HepG2 (cell line): ENCODE data around the gene DDC. TPM values are rescaled to one million over a fixed set of nuclear protein-coding genes. Genes with fewer than 3 reads are reported as not detected.

Experiments used
- FOXA1 ChIP-seq, 2 experiments: fragments of 450-650 bp in 1 of 2; sonication (generic) in 1 of 2; formaldehyde crosslinking in 1 of 2; IDR thresholded peaks; 2 replicates each; pipeline versions ENCODE4 v1.4.0 to v1.6.1; 2016 to 2020; ENCODE audit warnings: missing genetic modification reagents in 1 of 2
- FOXA3 ChIP-seq: IDR thresholded peaks from 2 replicates; pipeline ENCODE4 v1.6.1; 2016; ENCODE audit warnings: missing genetic modification reagents, missing compliant biosample characterization
- FOXP1 ChIP-seq, 2 experiments: fragments of 450-650 bp in 1 of 2; IDR thresholded peaks; 2 replicates each; pipeline ENCODE4 v1.6.1; 2017 to 2018; ENCODE audit warnings: antibody characterized with exemption in 1 of 2
- HDAC2 ChIP-seq: sonication (generic); formaldehyde crosslinking; IDR thresholded peaks from 2 replicates; pipeline ENCODE4 v1.4.0; 2020; ENCODE audit warnings: missing genetic modification reagents
- KDM5B ChIP-seq: sonication (generic); formaldehyde crosslinking; IDR thresholded peaks from 2 replicates; pipeline ENCODE4 v1.4.0; 2020; ENCODE audit warnings: missing genetic modification reagents, mild to moderate bottlenecking, borderline replicate concordance
- MED1 ChIP-seq: sonication (generic); formaldehyde crosslinking; IDR thresholded peaks from 2 replicates; pipeline ENCODE4 v1.4.0; 2020; ENCODE audit warnings: missing genetic modification reagents
- MEIS2 ChIP-seq: sonication (generic); formaldehyde crosslinking; IDR thresholded peaks from 2 replicates; pipeline ENCODE4 v1.9.0; 2021; ENCODE audit warnings: mild to moderate bottlenecking, missing genetic modification reagents
- MIER3 ChIP-seq: IDR thresholded peaks from 2 replicates; pipeline ENCODE4 v1.6.1; 2016; ENCODE audit warnings: missing compliant biosample characterization, borderline replicate concordance
- MTF1 ChIP-seq: sonication (generic); formaldehyde crosslinking; IDR thresholded peaks from 2 replicates; pipeline ENCODE4 v1.5.0; 2020; ENCODE audit warnings: missing genetic modification reagents
- POGZ ChIP-seq: sonication (generic); formaldehyde crosslinking; IDR thresholded peaks from 2 replicates; pipeline ENCODE4 v1.4.0; 2020; ENCODE audit warnings: mild to moderate bottlenecking, missing genetic modification reagents
- SIN3A ChIP-seq: IDR thresholded peaks from 2 replicates; pipeline ENCODE4 v1.6.1; 2011; ENCODE audit warnings: low read depth, mild to moderate bottlenecking, control low read depth, low read length, borderline replicate concordance
- ZBTB1 ChIP-seq: sonication (generic); formaldehyde crosslinking; IDR thresholded peaks from 2 replicates; pipeline ENCODE4 v1.4.0; 2020; ENCODE audit warnings: missing genetic modification reagents, borderline replicate concordance
- ZNF143 ChIP-seq: sonication (generic); formaldehyde crosslinking; IDR thresholded peaks from 2 replicates; pipeline ENCODE4 v1.4.0; 2020; ENCODE audit warnings: missing genetic modification reagents
- ZNF614 ChIP-seq: IDR thresholded peaks from 2 replicates; pipeline ENCODE4 v1.6.1; 2018; ENCODE audit warnings: missing biosample characterization, missing genetic modification reagents, inconsistent platforms, borderline replicate concordance
- ZNF788 ChIP-seq: sonication (generic); formaldehyde crosslinking; IDR thresholded peaks from 2 replicates; pipeline ENCODE4 v1.5.0; 2020; ENCODE audit warnings: mild to moderate bottlenecking, missing genetic modification reagents, borderline replicate concordance
- polyA plus RNA-seq, 8 experiments: library from polyadenylated mRNA; depleted of rRNA in 3 of 8; stranded (reverse) in 7 of 8; unstranded in 1 of 8; fragments of >200 nt; fragmentation: Illumina TruSeq in 4 of 8; extraction: Trizol in 4 of 8; gene quantifications; 2 replicates each; pipeline versions ENCODE4 v1.2.1 to v1.2.3, GENCODE V29; 2011 to 2016; ENCODE audit warnings: low read depth in 4 of 8, missing spikeins in 1 of 8, mixed read lengths in 1 of 8; ENCODE audit not compliant: insufficient read depth in 1 of 8
- total RNA-seq, 5 experiments: library from RNA; depleted of rRNA; stranded (reverse); fragments of >200 nt; fragmentation: Illumina TruSeq; extraction: Trizol; gene quantifications; 2 replicates each; pipeline ENCODE4 v1.2.3, GENCODE V29; 2016; ENCODE audit warnings: low read depth in 1 of 5
- TF ChIP-seq, protein P1 (sequence below), 2 experiments: IDR thresholded peaks; 2 replicates each; pipeline ENCODE4 v1.6.1; 2011 to 2012; ENCODE audit warnings: low read length in 2 of 2, borderline replicate concordance in 1 of 2, low read depth in 1 of 2, mild to moderate bottlenecking in 1 of 2, moderate library complexity in 1 of 2
- TF ChIP-seq, protein P2 (sequence below): sonication (generic); formaldehyde crosslinking; IDR thresholded peaks from 2 replicates; pipeline ENCODE4 v1.5.0; 2020; ENCODE audit warnings: mild to moderate bottlenecking, missing genetic modification reagents
- TF ChIP-seq, protein P3 (sequence below): IDR thresholded peaks from 2 replicates; pipeline ENCODE4 v1.6.1; 2016; ENCODE audit warnings: mild to moderate bottlenecking

DDC gene
- total and polyA plus RNA-seq, 2 of the 13 experiments (the other 11 are each of a cell fraction or from before 2014, with no cell fraction given), result 11.7 to 93.3 TPM

DNA sequence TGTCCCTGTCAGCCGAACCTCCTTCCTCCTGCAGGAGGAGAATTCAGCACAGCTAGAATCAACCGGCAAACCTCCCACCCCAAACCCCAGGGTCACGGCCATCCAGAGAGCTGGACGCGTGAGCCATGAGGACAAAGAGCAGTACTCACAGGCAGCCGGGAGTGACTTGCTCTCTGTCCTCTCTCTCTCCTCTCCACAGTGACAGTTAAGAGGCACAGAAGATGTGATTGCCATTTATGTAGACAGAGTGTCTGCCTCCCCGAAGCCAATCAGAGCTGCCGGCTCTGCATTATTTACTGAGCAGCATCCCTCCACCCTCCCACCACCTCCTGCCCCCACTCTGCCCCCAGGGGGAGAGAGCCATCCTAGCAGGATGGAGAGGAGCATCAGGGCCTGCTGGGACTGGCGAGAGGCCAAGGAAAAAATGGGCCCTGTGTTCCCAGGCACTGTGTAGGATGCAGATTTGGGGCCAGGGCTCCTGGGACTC is 4.3 kb downstream of the DDC start (continued):
- TF ChIP-seq SIN3A, result 0 out of 2 replicates have a peak, but pooled peaks have one; percentile 29
- TF ChIP-seq ZBTB1, result no peak
- peak; percentile 64; the same call in 1 of the 2 replicates for TF ChIP-seq MED1 (CRISPR knock-in tag)
- 0 out of 2 replicates have a peak, but pooled peaks have one; percentile 33 for TF ChIP-seq MEIS2 (CRISPR knock-in tag)
- TF ChIP-seq ZNF788 (CRISPR knock-in tag), result peak; percentile 42; the same call in 1 of the 2 replicates
- peak; percentile 60 for TF ChIP-seq POGZ (CRISPR knock-in tag)
- TF ChIP-seq, protein P1, sequence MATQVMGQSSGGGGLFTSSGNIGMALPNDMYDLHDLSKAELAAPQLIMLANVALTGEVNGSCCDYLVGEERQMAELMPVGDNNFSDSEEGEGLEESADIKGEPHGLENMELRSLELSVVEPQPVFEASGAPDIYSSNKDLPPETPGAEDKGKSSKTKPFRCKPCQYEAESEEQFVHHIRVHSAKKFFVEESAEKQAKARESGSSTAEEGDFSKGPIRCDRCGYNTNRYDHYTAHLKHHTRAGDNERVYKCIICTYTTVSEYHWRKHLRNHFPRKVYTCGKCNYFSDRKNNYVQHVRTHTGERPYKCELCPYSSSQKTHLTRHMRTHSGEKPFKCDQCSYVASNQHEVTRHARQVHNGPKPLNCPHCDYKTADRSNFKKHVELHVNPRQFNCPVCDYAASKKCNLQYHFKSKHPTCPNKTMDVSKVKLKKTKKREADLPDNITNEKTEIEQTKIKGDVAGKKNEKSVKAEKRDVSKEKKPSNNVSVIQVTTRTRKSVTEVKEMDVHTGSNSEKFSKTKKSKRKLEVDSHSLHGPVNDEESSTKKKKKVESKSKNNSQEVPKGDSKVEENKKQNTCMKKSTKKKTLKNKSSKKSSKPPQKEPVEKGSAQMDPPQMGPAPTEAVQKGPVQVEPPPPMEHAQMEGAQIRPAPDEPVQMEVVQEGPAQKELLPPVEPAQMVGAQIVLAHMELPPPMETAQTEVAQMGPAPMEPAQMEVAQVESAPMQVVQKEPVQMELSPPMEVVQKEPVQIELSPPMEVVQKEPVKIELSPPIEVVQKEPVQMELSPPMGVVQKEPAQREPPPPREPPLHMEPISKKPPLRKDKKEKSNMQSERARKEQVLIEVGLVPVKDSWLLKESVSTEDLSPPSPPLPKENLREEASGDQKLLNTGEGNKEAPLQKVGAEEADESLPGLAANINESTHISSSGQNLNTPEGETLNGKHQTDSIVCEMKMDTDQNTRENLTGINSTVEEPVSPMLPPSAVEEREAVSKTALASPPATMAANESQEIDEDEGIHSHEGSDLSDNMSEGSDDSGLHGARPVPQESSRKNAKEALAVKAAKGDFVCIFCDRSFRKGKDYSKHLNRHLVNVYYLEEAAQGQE (IDR thresholded peaks at IDR 0.05; ENCODE audit: borderline replicate concordance in 1 of 2, low read depth in 1 of 2, low read length in 2 of 2), result peak in 1 of 2 experiments; percentile 65; a peak in 2 of 4 replicates
- TF ChIP-seq, protein P2, sequence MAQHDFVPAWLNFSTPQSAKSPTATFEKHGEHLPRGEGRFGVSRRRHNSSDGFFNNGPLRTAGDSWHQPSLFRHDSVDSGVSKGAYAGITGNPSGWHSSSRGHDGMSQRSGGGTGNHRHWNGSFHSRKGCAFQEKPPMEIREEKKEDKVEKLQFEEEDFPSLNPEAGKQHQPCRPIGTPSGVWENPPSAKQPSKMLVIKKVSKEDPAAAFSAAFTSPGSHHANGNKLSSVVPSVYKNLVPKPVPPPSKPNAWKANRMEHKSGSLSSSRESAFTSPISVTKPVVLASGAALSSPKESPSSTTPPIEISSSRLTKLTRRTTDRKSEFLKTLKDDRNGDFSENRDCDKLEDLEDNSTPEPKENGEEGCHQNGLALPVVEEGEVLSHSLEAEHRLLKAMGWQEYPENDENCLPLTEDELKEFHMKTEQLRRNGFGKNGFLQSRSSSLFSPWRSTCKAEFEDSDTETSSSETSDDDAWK (CRISPR knock-in tag), result no peak
- TF ChIP-seq, protein P3, sequence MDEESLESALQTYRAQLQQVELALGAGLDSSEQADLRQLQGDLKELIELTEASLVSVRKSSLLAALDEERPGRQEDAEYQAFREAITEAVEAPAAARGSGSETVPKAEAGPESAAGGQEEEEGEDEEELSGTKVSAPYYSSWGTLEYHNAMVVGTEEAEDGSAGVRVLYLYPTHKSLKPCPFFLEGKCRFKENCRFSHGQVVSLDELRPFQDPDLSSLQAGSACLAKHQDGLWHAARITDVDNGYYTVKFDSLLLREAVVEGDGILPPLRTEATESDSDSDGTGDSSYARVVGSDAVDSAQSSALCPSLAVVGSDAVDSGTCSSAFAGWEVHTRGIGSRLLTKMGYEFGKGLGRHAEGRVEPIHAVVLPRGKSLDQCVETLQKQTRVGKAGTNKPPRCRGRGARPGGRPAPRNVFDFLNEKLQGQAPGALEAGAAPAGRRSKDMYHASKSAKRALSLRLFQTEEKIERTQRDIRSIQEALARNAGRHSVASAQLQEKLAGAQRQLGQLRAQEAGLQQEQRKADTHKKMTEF, result 0 out of 2 replicates have a peak, but pooled peaks have one; percentile 25
- peak; percentile 70; the same call in 1 of the 2 replicates for TF ChIP-seq HDAC2 (CRISPR knock-in tag)
- TF ChIP-seq KDM5B (CRISPR knock-in tag), result peak; percentile 36; the same call in 1 of the 2 replicates
- TF ChIP-seq FOXA1 (IDR thresholded peaks at IDR 0.05), result no peak
- TF ChIP-seq FOXA1 (CRISPR knock-in tag; IDR thresholded peaks at IDR 0.05), result peak; percentile 30; the same call in 1 of the 2 replicates
- peak; percentile 21; the same call in 1 of the 2 replicates for TF ChIP-seq FOXA3 (CRISPR knock-in tag)
- TF ChIP-seq ZNF614 (CRISPR knock-in tag), result peak; percentile 81; the same call in 1 of the 2 replicates
- peak; percentile 43; the same call in 1 of the 2 replicates for TF ChIP-seq MIER3 (CRISPR knock-in tag)
- TF ChIP-seq FOXP1 (IDR thresholded peaks at IDR 0.05), result no peak
- peak; percentile 31; the same call in 1 of the 2 replicates for TF ChIP-seq FOXP1 (CRISPR knock-in tag; IDR thresholded peaks at IDR 0.05)
- TF ChIP-seq ZNF143, result no peak
- no peak for TF ChIP-seq MTF1
